SKM-1 treated with dmso at 0.1 percent for 144 hours (cell line): ENCODE data around the gene UBIAD1.

Source experiments
- DNase-seq: peaks from one replicate; lab custom pipeline; 2025; ENCODE audit not compliant: unreplicated experiment; lab: John Stamatoyannopoulos, UW

Gene UBIAD1

DNA sequence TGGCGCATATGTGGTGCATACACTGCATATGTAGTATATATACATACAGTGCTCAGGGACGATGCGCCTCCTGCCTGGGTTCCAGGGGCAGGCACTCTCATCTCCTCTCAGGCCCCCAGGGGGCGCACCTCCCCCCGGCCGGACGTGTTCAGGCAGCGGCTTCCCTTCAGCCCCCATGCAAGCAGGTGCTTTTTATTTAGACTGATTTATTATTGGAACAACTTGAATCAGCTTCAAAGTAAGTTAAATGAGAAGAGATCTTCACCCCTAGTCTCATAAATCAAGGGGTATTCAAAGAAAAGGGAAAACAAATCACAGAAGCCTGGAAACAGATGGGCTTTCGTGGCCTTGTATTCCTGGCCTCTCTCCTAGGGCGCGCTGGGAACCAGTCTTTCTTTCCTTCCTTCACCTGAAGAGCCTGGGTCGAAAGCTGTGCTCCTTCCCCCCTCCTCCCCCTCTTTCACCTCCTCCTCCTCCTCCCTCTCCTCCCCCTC, 64.6 kb downstream of the UBIAD1 start:
- peak; percentile 42 for DNase-seq
